Neural cell (in vitro differentiated cells): ENCODE measurements around the gene TMEM187. TPM values are rescaled to one million over a fixed set of nuclear protein-coding genes. Genes with fewer than 3 reads are reported as not detected.

ENCODE experiments used
- H2AFZ ChIP-seq: fragments of 200-600, 300-800 bp; sonication (generic), shearing (Covaris generic); 2 replicates; pipeline ENCODE4 v1.6.0; 2014; ENCODE audit warnings: low read depth, mild to moderate bottlenecking, antibody characterized with exemption, low read length, moderate library complexity
- H3F3A ChIP-seq: fragments of 200-600 bp; shearing (Covaris generic); 2 replicates; pipeline ENCODE4 v1.6.1; 2016; ENCODE audit warnings: mild to moderate bottlenecking, moderate library complexity, mixed read lengths, antibody characterized with exemption, low read length; ENCODE audit not compliant: insufficient read depth, poor library complexity, severe bottlenecking
- H3K27ac ChIP-seq: fragments of 200-600, 300-800 bp; sonication (generic), shearing (Covaris generic); 2 replicates; pipeline ENCODE4 v1.5.1; 2014; ENCODE audit warnings: mild to moderate bottlenecking, low read length, moderate library complexity
- H3K27me3 ChIP-seq: fragments of 300-800, 200-600 bp; sonication (generic), shearing (Covaris generic); 2 replicates; pipeline ENCODE4 v1.6.0; 2014; ENCODE audit warnings: mild to moderate bottlenecking, low read depth, low read length, moderate library complexity; ENCODE audit not compliant: insufficient read depth
- H3K36me3 ChIP-seq: fragments of 300-800, 200-600 bp; sonication (generic), shearing (Covaris generic); 2 replicates; pipeline ENCODE4 v1.5.1; 2014; ENCODE audit warnings: mild to moderate bottlenecking, antibody characterized with exemption, low read length, moderate library complexity; ENCODE audit not compliant: insufficient read depth
- H3K4me2 ChIP-seq: fragments of 300-800, 200-600 bp; sonication (generic), shearing (Covaris generic); 2 replicates; pipeline ENCODE4 v1.6.0; 2014; ENCODE audit warnings: mild to moderate bottlenecking, low read length
- H3K4me3 ChIP-seq: fragments of 300-800, 200-600 bp; sonication (generic), shearing (Covaris generic); 2 replicates; pipeline ENCODE4 v1.5.1; 2014; ENCODE audit warnings: mild to moderate bottlenecking, low read length, moderate library complexity
- H3K79me2 ChIP-seq: fragments of 200-600 bp; shearing (Covaris generic); replicated peaks from 2 replicates; pipeline ENCODE4 v1.6.0; 2014; ENCODE audit warnings: mild to moderate bottlenecking, low read length, moderate library complexity; ENCODE audit not compliant: insufficient read depth
- H3K9ac ChIP-seq: fragments of 300-800, 200-600 bp; sonication (generic), shearing (Covaris generic); 2 replicates; pipeline ENCODE4 v1.6.1; 2016; ENCODE audit warnings: mild to moderate bottlenecking, low read length, mixed read lengths
- H3K9me2 ChIP-seq: fragments of 200-600 bp; shearing (Covaris generic); 2 replicates; pipeline ENCODE4 v1.6.1; 2016; ENCODE audit warnings: mild to moderate bottlenecking, low read length, mixed read lengths; ENCODE audit not compliant: insufficient read depth
- H3K9me3 ChIP-seq: fragments of 200-600, 300-800 bp; sonication (generic), shearing (Covaris generic); 2 replicates; pipeline ENCODE4 v1.6.1; 2016; ENCODE audit warnings: mild to moderate bottlenecking, mixed run types, low read length, moderate library complexity, mixed read lengths
- H4K20me1 ChIP-seq: fragments of 200-600 bp; shearing (Covaris generic); 2 replicates; pipeline ENCODE4 v1.6.1; 2016; ENCODE audit warnings: mild to moderate bottlenecking, mixed run types; ENCODE audit not compliant: insufficient read depth
- EP300 ChIP-seq: fragments of 450-650 bp; conservative IDR thresholded peaks from 2 replicates; pipeline ENCODE4 v1.6.1; 2014; ENCODE audit warnings: antibody characterized with exemption, mild to moderate bottlenecking, moderate library complexity; ENCODE audit not compliant: poor library complexity, severe bottlenecking
- MXI1 ChIP-seq: fragments of 450-650 bp; conservative IDR thresholded peaks from 2 replicates; pipeline ENCODE4 v1.6.1; 2014; ENCODE audit warnings: antibody characterized with exemption, mild to moderate bottlenecking; ENCODE audit not compliant: poor library complexity, severe bottlenecking
- POLR2AphosphoS5 ChIP-seq: IDR thresholded peaks from 2 replicates; pipeline ENCODE4 v1.6.1; 2012
- RAD21 ChIP-seq: fragments of 450-650 bp; conservative IDR thresholded peaks from 2 replicates; pipeline ENCODE4 v1.6.1; 2014; ENCODE audit warnings: antibody characterized with exemption, mild to moderate bottlenecking, moderate library complexity
- SMC3 ChIP-seq: fragments of 450-650 bp; conservative IDR thresholded peaks from 2 replicates; pipeline ENCODE4 v1.6.1; 2014; ENCODE audit warnings: antibody characterized with exemption, mild to moderate bottlenecking, moderate library complexity; ENCODE audit not compliant: poor library complexity
- TAF1 ChIP-seq: IDR thresholded peaks from 2 replicates; pipeline ENCODE4 v1.6.1; 2012; ENCODE audit warnings: low read depth
- polyA plus RNA-seq: library from polyadenylated mRNA; depleted of rRNA; stranded (reverse); fragments of >200 nt; gene quantifications from 2 replicates; pipeline ENCODE4 v1.2.3, GENCODE V29; 2014
- small RNA-seq, 3 experiments: library from RNA; depleted of rRNA; stranded (forward); fragments of <200 nt; gene quantifications; one replicate each; pipeline ENCODE3, GENCODE V24; 2012
- TF ChIP-seq, protein P1 (sequence below): fragments of 450-650 bp; IDR thresholded peaks from 2 replicates; pipeline ENCODE4 v1.5.1; 2014; ENCODE audit warnings: antibody characterized with exemption, mild to moderate bottlenecking, moderate library complexity; ENCODE audit not compliant: poor library complexity, severe bottlenecking
- TF ChIP-seq, protein P2 (sequence below): IDR thresholded peaks from 2 replicates; pipeline ENCODE4 v1.6.1; 2012; ENCODE audit warnings: borderline replicate concordance

TMEM187 gene
- polyA plus RNA-seq, 1 donor from 2014 or later, result 5.2 TPM

DNA sequence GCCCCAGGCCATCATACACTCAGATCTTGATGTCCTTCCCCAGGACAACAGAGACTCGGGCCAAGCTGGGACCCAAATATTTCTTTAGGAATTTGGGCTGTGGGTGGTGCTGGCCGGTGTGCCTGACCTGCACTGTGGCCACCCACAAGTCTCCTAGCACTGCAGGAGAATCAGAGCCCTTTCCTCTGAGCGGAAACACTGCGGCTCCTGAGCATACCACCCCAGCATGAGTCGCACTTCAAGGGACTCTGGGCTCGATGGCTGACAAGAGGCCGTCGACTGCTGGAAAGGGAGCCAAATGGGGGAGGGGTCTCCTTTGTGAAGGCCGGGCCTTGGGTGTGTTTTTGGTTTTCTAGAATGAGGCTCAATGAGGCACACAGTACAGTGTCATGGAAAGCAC lies 60.1 kb downstream of the TMEM187 start:
- Histone ChIP-seq H3F3A (no peaks in the 10 kb centered on the region), H3K4me3 (no peak overlapping the region), H4K20me1 (no peaks in the 10 kb centered on the region), H3K36me3 (no peaks in the 10 kb centered on the region), H3K27me3 (no peaks in the 10 kb centered on the region), H3K9ac (no peak overlapping the region), H3K9me3 (no peaks in the 10 kb centered on the region), H3K9me2 (no peaks in the 10 kb centered on the region), H2AFZ (no peak overlapping the region), H3K4me2 (no peak overlapping the region), H3K27ac (no peak overlapping the region), H3K79me2 (no peaks in the 10 kb centered on the region)
- TF ChIP-seq RAD21, result no peak
- TF ChIP-seq, protein P1, sequence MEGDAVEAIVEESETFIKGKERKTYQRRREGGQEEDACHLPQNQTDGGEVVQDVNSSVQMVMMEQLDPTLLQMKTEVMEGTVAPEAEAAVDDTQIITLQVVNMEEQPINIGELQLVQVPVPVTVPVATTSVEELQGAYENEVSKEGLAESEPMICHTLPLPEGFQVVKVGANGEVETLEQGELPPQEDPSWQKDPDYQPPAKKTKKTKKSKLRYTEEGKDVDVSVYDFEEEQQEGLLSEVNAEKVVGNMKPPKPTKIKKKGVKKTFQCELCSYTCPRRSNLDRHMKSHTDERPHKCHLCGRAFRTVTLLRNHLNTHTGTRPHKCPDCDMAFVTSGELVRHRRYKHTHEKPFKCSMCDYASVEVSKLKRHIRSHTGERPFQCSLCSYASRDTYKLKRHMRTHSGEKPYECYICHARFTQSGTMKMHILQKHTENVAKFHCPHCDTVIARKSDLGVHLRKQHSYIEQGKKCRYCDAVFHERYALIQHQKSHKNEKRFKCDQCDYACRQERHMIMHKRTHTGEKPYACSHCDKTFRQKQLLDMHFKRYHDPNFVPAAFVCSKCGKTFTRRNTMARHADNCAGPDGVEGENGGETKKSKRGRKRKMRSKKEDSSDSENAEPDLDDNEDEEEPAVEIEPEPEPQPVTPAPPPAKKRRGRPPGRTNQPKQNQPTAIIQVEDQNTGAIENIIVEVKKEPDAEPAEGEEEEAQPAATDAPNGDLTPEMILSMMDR, result no peak
- no peak for TF ChIP-seq MXI1
- TF ChIP-seq POLR2AphosphoS5, result no peak
- no peak for TF ChIP-seq SMC3
- TF ChIP-seq EP300, result no peak
- no peak for TF ChIP-seq TAF1
- TF ChIP-seq, protein P2, sequence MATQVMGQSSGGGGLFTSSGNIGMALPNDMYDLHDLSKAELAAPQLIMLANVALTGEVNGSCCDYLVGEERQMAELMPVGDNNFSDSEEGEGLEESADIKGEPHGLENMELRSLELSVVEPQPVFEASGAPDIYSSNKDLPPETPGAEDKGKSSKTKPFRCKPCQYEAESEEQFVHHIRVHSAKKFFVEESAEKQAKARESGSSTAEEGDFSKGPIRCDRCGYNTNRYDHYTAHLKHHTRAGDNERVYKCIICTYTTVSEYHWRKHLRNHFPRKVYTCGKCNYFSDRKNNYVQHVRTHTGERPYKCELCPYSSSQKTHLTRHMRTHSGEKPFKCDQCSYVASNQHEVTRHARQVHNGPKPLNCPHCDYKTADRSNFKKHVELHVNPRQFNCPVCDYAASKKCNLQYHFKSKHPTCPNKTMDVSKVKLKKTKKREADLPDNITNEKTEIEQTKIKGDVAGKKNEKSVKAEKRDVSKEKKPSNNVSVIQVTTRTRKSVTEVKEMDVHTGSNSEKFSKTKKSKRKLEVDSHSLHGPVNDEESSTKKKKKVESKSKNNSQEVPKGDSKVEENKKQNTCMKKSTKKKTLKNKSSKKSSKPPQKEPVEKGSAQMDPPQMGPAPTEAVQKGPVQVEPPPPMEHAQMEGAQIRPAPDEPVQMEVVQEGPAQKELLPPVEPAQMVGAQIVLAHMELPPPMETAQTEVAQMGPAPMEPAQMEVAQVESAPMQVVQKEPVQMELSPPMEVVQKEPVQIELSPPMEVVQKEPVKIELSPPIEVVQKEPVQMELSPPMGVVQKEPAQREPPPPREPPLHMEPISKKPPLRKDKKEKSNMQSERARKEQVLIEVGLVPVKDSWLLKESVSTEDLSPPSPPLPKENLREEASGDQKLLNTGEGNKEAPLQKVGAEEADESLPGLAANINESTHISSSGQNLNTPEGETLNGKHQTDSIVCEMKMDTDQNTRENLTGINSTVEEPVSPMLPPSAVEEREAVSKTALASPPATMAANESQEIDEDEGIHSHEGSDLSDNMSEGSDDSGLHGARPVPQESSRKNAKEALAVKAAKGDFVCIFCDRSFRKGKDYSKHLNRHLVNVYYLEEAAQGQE, result no peak

Small RNA genes within 50 kb of the gene (small RNA-seq; reads per million reads assigned to genes)
- gene MIR3202-1, result 0 reads per million in 3 experiments

Other genes with a start within 250 kb of the TMEM187 start
- 154 and 182 TPM in 2 replicates for gene BCAP31, start 248.4 kb upstream of the TMEM187 start, polyA plus RNA-seq
- gene ABCD1, start 247.9 kb upstream of the TMEM187 start, polyA plus RNA-seq, result 3.2 and 3.6 TPM in 2 replicates
- gene PLXNB3, start 208.5 kb upstream of the TMEM187 start, polyA plus RNA-seq, result 0.48 and 0.76 TPM in 2 replicates
- not detected in 2 replicates for gene SRPK3, start 191.7 kb upstream of the TMEM187 start, polyA plus RNA-seq
- 64.7 and 72.7 TPM in 2 replicates for gene IDH3G, start 178.4 kb upstream of the TMEM187 start, polyA plus RNA-seq
- 186 and 192 TPM in 2 replicates for gene SSR4, start 178.1 kb upstream of the TMEM187 start, polyA plus RNA-seq
- 343 and 389 TPM in 2 replicates for gene PDZD4, start 142.2 kb upstream of the TMEM187 start, polyA plus RNA-seq
- gene L1CAM, start 86.6 kb upstream of the TMEM187 start, polyA plus RNA-seq, result 88.0 and 119 TPM in 2 replicates
- gene AVPR2, start 68.1 kb upstream of the TMEM187 start, polyA plus RNA-seq, result not detected in 2 replicates
- gene ARHGAP4, start 46.5 kb upstream of the TMEM187 start, polyA plus RNA-seq, result 11.2 and 12.1 TPM in 2 replicates
- gene NAA10, start 37.7 kb upstream of the TMEM187 start, polyA plus RNA-seq, result 117 and 159 TPM in 2 replicates
- 0.89 and 2.5 TPM in 2 replicates for gene RENBP, start 28.1 kb upstream of the TMEM187 start, polyA plus RNA-seq
- gene HCFC1, start 936 bp upstream of the TMEM187 start, polyA plus RNA-seq, result 7.3 and 10.3 TPM in 2 replicates
- 1.4 and 6.8 TPM in 2 replicates for gene IRAK1, start 47.1 kb downstream of the TMEM187 start, polyA plus RNA-seq
- gene MECP2, start 125.0 kb downstream of the TMEM187 start, polyA plus RNA-seq, result 14.5 and 36.1 TPM in 2 replicates
- gene OPN1LW, start 171.5 kb downstream of the TMEM187 start, polyA plus RNA-seq, result not detected in 2 replicates
- gene OPN1MW, start 209.8 kb downstream of the TMEM187 start, polyA plus RNA-seq, result not detected in 2 replicates
- gene OPN1MW2, start 247.0 kb downstream of the TMEM187 start, polyA plus RNA-seq, result not detected in 2 replicates